ENCODE data around the gene SEMA4C.
"Not testable (repeated sequence)": the region's sequence is repeated elsewhere in the genome, so short reads cannot be mapped to it uniquely, and the experiment has no call there.

Gene SEMA4C

GRCh38 chr2:96866586-96866985, 3.3 kb downstream of the SEMA4C start:
- no peak for DNase-seq (ENCODE audit: low read depth)

- no peak for DNase-seq (ENCODE audit: low read depth)
These were observed 3.7 kb downstream of the SEMA4C start for GRCh38 chr2:96866149-96866548.

- DNase-seq (ENCODE audit: low read depth): no peak
These were observed 4.2 kb downstream of the SEMA4C start for GRCh38 chr2:96865654-96866053.

- DNase-seq (ENCODE audit: low read depth): no peak
These were observed 5.4 kb downstream of the SEMA4C start for GRCh38 chr2:96864343-96865091.

GRCh38 chr2:96863575-96864342, 6.1 kb downstream of the SEMA4C start:
- no peak for DNase-seq (ENCODE audit: low read depth)

- not testable (repeated sequence) for DNase-seq (ENCODE audit: low read depth)
These were observed 6.8 kb downstream of the SEMA4C start for GRCh38 chr2:96863056-96863455.

GRCh38 chr2:96861074-96861473, 8.8 kb downstream of the SEMA4C start:
- no peak for DNase-seq (ENCODE audit: low read depth)

- no peak for DNase-seq (ENCODE audit: low read depth)
These were observed 9.5 kb downstream of the SEMA4C start for GRCh38 chr2:96860065-96861029.

GRCh38 chr2:96859681-96860064, 10.2 kb downstream of the SEMA4C start:
- DNase-seq (ENCODE audit: low read depth): no peak

- no peak for DNase-seq (ENCODE audit: low read depth)
These were observed 10.7 kb downstream of the SEMA4C start for GRCh38 chr2:96859099-96859649.

GRCh38 chr2:96857667-96858372, 12.1 kb downstream of the SEMA4C start, which contains the start of gene ANKRD39:
Gene ANKRD39 (minus strand): TSS chr2:96858016. CDS start chr2:96857987, 29 bp downstream.
- peak; percentile 94 for DNase-seq (ENCODE audit: low read depth)

- DNase-seq (ENCODE audit: low read depth): no peak
These were observed 12.9 kb downstream of the SEMA4C start for GRCh38 chr2:96856776-96857666.

GRCh38 chr2:96853321-96853720, 16.6 kb downstream of the SEMA4C start:
- DNase-seq (ENCODE audit: low read depth): no peak

GRCh38 chr2:96852667-96853066, 17.2 kb downstream of the SEMA4C start:
- no peak for DNase-seq (ENCODE audit: low read depth)

GRCh38 chr2:96848264-96848663, 21.6 kb downstream of the SEMA4C start:
- DNase-seq (ENCODE audit: low read depth): no peak

GRCh38 chr2:96847586-96847985, 22.3 kb downstream of the SEMA4C start:
- DNase-seq (ENCODE audit: low read depth): no peak

- DNase-seq (ENCODE audit: low read depth): no peak
These were observed 23.1 kb downstream of the SEMA4C start for GRCh38 chr2:96846825-96847224.

GRCh38 chr2:96844405-96844808, 25.5 kb downstream of the SEMA4C start:
- DNase-seq (ENCODE audit: low read depth): no peak

GRCh38 chr2:96843538-96844268, 26.2 kb downstream of the SEMA4C start, which contains the start of gene ANKRD23:
Gene ANKRD23 (minus strand): TSS chr2:96844021. CDS start chr2:96843992, 29 bp downstream.
- DNase-seq (ENCODE audit: low read depth): no peak
